GM21528 (cell line): ENCODE measurements around the gene SNX6.
"Not testable (repeated sequence)": the region's sequence is repeated elsewhere in the genome, so short reads cannot be mapped to it uniquely, and the experiment has no call there.

Source experiments
- ATAC-seq: cut with Tn5 transposase; IDR thresholded peaks from one replicate; pipeline ENCODE4 v1.9.1; 2021; ENCODE audit warnings: mild to moderate bottlenecking, moderate library complexity; ENCODE audit not compliant: unreplicated experiment, low FRiP score

Gene SNX6

DNA sequence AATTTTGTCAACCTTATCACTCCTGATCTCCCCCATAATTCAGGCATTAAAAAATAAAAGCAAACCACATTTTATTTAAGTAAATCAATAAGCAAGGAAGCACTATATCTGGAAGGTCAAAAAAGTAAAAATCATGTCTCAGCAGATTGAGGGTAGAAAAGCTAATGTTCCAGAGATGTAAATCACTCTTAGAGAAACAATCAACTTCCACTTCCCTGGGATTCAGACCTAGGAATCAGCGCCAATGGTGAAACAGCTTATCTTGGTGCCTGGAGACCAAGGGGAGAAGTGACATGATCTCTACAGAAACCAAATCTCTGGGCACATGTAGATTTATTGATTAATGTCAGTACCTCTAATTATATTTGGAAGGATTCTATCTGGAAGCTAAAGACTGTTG is 10.9 kb upstream of the SNX6 start:
- no peak for ATAC-seq

DNA sequence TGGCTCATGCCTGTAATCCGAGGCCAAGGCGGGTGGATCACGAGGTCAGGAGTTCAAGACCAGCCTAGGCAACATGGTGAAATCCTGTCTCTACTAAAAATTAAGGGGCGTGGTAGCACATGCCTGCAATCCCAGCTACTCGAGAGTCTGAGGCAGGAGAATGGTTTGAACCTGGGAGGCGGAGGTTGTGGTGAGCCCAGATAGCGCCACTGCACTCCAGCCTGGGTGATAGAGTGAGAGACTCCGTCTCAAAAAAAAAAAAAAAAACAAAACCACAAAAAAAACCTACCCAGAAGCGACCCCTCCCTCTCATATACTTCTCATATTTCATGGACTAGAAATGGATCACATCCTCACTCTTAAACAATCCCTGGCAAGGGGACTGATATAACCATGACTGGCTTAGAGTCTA is 4.4 kb upstream of the SNX6 start:
- ATAC-seq = not testable (repeated sequence)

DNA sequence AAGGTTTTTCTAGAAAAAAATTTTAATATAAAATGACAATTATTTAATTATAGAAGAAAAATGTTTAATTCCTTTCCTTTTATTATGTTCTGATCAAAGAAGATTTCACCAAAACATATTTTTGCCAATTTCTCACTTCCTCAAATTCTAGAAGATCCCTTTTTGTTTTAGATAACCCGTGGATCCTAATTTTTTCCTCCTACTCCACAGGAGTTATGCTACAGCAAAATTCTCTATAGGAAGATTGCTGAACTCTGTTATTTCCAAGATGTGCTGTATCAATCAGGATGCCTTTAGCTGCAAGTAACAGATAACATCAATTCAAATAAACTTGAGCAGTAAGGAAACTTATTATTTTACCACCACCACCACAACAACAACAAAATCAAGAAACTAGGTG is 3.8 kb upstream of the SNX6 start:
- ATAC-seq = no peak

DNA sequence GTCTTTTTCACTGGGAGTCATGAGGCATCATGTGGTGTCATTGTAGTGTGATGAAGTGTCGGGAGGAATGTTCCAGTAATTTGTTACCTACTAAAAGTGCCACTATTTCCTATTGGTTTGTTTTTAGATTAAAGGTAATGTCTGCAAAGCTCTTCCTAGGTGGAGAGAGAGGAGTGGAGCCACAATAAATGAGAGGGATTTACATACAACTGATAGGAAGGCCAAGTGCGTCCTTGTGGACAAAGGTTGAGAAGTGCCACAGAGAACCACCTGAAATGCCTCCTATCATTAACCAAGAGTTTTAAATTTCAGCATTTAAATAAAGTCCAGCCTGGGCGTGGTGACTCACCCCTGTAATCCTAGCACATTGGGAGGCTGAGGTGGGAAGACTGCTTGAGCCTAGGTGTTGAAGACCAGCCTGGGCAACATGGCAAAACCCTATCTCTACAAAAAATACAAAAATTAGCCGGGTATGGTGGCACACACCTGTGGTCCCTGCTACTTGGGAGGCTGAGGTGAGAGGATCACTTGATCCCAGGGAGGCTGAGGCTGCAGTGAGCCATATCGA is 2.5 kb upstream of the SNX6 start:
- ATAC-seq = no peak

DNA sequence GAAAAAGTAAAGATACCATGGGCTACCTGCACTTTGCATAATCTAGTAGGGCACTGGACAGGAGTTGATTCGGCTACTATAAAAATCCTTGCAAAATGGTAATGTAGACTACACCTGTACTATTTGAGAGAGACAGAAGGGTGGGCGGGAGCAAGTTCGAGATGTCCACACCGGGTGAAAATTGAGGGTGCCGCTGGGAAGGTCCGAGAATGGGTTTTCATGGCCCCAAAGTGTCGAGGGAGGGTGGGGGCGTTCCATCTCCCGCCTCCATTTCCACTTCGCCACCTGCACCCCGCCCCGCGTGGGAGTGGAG is 648 bp downstream of the SNX6 start:
- ATAC-seq = no peak

DNA sequence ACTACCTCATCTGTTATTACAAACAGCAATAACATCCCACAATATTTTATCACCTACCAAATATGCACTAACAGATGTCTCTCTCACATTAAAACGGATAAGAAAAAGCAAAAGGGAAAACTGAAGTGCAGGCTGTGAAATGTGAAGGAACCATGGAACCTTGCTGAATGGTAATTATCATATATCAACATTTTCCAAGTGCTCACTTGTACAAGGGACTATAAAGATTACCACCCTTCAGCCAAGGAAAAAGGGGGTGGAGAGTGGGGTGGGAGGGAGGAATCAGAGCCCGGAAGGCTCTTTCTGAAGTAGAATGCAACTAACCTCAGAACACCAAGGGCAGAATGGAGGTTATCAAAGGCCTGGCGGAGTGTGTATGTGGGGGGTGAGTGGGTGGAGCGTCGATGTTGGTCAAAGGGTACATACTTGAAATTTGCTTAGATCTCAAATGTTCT is 1.2 kb downstream of the SNX6 start:
- no peak for ATAC-seq

DNA sequence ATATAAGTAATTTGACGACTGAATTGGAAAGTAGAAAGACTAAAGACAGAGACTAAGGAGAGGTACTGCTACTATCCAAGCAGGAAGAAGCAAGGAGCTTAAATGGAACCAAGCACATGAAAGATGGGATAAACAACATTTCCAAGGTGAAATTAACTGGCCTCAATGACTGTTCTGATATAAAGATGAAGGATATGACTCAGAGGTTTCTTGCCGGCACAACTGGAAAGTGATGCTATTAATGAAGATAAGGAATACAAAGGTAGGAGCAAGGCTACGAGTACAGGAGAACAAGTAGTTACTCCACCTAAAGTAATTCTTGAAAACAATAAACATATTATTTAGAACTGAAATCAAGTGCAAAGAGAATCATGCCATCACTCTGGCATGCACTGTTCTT is 6.4 kb downstream of the SNX6 start:
- no peak for ATAC-seq

DNA sequence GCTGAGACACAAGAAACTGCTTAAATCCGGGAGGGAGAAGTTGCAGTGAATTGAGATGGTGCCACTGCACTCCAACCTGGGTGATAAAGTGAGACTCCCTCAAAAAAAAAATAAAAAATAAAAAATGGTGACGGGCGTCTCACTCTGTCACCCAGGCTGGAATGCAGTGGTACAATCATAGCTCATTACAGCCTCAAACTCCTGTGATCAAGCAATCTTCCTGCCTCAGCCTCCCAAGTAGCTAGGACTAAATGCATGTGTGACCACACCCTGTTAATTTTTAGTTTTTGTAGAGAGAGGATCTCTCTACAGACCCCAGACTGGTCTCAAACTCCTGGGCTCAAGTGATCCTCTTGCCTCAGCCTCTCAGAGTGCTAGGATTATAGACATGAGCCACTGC is 9.1 kb downstream of the SNX6 start:
- ATAC-seq = no peak

DNA sequence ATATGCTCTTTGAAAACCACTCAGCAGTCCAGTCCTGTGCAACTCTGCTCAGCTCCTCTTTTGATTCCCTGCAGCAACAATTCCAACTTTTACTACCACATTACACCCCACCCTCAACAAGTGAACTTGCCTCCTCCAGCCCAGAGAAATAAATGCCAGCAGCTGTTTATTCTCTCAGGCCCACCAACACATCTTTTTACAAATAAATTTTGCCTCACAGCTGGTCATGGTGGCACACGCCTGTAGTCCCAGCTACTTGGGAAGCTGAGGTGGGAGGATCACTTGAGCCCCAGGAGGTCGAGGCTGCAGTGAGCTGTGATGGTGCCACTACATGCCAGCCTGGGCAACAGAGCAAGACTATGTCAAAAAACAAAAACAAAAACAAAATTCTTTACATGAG is 9.8 kb downstream of the SNX6 start:
- ATAC-seq = no peak

DNA sequence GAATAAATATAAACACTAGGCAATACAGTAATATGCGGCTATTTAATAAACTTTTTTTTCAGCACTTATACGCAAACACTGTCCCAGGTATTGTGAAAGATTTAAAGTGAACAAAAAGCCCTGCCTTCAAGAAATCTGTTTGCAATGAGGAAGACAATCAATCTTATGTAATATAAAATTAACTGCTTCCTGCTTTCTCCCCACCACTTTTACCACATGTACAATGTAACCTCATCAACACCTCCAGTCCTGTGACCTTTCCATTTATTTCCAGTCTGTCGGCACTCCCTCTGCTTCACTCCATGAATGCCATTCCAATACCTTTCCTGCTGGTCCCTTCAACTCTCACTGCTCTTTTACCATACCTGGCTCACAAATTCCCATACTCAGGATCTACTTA is 10.5 kb downstream of the SNX6 start:
- no peak for ATAC-seq

DNA sequence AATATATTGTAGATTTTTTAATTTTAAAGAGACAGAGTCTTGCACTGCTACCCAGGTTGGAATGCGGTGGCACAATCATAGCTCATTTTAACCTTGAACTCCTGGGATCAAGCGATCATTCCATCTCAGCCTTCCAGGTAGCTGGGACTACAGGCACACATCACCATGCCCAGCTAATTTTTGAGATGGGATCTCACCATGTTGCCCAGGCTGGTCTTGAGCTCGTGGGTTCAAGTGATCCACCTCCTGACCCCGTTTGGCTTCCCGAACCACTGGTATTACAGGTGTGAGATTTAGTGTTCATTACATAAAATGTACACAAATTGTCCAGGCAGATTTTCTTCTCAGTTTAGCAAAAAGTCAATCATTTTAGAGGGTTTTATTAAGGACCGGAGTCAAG is 13.6 kb downstream of the SNX6 start:
- no peak for ATAC-seq

DNA sequence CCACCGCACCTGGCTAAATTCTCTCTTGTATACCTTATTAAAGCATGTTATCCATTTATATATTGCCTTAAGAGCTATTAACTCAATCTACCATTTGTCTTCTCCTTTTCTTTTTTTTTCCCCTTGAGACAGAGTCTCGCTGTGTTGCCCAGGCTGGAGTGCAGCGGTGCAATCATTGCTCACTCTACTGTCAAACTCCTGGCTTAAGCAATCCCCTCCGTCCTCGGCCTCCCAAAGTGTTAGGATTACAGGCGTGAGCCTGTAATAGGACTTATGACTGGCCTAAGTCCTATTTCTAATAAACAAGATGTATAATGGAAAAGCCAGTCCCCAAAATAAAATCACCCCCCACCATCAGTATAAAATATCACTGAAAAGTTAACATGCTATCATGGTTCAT is 14.4 kb downstream of the SNX6 start:
- ATAC-seq = no peak

DNA sequence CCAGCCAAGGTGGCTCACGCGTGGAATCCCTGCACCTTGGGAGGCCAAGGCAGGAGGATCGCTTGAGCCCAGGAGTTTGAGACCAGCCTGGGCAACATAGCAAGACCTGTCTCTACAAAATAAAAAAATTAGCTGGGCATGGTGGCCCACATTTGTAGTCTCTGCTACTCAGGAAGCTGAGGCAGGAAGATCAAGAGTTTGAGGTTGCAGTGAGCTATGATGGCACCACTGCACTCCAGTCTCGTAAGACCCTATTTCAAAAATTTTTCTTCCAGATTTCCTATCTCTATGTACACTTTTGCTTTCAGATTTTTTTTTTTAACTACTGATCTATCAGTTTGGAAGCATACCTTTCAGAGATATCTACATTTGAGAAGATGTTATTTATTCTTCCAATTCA is 15.3 kb downstream of the SNX6 start:
- no peak for ATAC-seq

DNA sequence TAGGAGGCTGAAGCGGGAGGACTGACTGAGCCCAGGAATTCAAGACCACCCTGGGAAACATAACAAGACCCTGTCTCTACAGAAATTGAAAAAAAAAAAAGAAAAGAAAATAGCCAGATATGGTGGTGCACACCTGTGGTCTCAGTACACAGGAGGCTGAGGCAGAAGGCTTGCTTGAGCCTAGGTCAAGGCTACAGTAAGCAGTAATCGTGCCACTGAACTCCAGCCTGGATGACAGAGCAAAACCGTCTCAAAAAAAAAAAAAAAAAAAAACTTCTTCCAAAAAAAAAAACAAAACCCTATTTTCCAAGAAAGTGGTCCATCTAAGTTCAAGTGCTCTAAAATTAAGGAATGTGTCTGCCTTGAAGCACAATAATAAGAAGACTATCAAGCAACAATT is 19.8 kb downstream of the SNX6 start:
- ATAC-seq = no peak

DNA sequence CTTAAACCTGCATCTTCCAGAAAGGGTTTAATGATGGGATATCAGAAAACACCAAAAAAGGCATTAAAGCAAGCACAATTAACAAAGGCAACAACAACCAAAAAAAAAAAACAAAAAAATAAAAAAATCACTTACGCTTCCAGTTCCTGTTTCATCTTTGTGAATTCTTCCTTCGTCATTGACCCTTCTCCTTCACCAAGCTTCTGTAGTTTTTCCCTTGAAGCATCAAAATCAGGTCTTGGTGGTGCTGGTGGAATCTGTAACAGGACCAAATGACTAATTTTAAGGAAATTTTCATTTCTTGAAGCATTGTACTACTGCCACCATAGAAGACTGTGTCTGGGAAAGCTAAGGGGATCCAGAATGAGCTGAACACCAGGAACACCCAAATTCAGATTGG is 24.5 kb downstream of the SNX6 start:
- no peak for ATAC-seq

DNA sequence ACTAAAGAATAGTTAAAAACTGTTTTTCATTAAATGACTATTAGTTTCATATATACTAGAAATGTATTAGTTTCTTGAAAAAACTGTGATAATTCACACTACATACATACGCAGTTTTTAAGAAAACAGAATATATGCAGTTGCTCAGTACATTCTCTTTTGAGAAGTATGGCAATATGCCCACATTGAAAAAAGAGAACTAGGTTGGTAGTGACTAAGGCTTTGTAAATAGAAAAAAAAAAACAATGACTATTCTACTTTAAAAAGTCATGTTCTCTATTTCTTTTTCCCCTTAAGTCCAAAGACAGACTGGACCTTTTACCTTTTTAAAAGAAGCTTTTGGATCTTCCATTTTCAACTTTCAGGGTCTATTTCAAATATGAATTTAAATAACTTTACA is 25.0 kb downstream of the SNX6 start:
- ATAC-seq = no peak

DNA sequence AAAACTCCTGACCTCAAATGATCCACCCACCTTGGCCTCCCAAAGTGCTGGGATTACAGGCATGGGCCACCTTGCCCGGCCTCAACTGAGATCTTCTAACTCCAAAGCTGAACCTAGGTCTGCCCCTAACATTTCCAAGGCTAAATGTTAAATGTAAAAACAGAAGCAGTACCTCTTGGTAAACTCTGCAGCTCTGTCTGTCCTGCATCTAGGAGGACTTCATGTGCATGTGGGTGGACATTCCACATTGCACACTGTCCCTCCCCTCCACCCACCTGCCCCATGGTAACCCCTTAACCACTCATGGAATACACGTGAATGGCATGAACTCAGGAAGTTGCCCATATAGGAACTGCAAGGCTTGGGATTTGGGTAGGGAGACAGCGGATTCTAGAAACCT is 33.1 kb downstream of the SNX6 start:
- ATAC-seq = no peak

DNA sequence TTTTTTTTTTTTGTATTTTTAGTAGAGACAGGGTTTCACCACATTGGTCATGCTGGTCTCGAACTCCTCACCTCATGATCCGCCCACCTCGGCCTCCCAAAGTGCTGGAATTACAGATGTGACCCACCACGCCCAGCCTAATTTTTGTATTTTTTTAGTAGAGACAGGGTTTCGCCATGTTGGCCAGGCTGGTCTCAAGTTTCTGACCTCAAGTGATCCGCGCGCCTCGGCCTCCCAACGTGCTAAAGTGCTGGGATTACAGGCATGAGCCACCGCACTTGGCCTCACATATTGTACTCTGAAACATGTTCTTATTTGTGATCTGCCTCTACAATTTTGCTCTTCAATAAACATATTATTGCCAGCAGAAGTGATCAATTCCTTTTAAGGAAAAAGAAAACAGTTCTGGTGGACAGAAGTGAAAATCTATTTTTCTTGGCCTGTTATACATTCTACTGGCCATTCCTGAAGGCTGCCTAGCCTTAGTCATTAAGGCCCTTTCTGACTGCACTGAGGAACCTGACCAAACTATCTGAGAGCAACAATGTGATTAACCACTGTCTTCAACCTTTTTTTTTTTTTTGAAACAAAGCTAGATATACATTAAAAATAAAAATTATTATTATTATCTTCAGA is 36.1 kb downstream of the SNX6 start:
- ATAC-seq = no peak

DNA sequence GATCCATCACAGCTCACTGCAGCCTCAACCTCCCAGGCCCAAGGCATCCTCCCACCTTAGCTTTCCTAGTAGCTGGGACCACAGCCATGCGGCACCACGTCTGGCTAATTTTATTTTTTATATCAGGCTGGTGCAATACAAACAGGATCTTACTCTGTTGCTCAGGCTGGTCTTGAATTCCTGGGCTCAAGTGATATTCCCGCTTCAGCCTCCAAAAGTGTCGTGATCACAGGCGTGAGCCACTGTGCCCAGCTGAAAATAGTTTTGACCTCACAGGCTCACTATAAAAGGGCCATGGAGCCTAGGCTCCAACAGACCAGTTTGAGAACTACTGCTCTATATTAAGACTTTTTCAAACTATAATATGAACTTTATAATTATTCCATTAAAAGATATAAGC is 37.3 kb downstream of the SNX6 start:
- ATAC-seq = no peak

DNA sequence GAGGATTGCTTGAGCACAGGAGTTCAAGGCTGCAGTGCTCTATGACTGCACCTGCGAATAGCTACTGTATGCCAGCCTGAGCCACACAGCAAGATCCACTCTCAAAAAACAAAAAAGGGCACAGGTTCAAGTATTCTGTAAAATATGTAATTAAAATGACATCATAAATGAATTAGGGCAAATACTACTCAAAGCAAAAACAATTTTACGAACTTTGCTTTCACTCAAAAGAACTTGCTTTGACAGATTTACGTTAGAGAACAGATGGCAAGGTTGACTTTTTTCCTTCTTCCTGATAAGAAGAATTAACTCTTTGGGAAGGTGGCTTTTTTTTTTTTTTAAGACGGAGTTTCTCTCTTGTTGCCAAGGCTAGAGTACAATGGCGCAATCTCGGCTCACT is 46.4 kb downstream of the SNX6 start:
- no peak for ATAC-seq

DNA sequence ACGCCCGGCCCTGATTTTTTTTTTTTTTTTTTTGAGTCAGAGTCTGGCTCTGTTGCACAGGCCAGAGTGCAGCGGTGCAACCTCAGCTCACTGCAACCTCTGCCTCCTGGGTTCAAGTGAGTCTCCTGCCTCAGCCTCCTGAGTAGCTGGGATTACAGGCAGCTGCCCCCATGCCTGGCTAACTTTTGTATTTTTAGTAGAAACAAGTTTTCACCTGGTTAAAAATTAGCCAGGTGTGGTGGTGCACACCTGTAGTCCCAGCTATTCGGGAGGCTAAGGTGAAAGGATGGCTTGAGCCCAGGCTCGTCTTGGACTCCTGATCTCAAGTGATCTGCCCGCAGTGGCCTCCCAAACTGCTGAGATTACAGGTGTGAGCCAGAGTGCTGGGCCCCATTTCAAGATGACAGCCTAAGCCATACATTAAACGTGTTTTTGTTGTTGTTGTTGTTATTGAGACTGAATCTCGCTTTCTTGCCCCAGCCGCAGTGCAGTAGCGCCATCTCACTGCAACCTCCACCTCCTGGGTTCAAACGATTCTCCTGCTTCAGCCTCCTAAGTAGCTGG is 47.7 kb downstream of the SNX6 start:
- no peak for ATAC-seq

DNA sequence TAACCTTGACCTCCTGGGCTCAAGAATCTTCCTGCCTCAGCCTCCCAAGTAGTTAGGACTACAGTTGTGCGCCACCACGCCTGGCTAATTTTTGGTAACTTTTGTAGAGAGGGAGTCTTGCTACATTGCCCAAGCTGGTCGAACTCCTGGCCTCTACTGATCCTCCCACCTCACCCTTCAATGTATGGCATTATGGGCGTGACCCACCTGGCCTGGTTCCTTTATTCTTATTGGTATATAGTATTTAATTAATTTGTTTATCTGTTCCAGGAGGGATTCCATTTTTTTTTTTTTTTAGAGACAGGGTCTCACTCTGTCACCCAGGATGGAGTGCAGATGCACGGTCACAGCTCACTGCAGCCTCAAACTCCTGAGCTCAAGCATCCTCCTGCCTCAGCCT is 49.6 kb downstream of the SNX6 start:
- ATAC-seq = no peak

DNA sequence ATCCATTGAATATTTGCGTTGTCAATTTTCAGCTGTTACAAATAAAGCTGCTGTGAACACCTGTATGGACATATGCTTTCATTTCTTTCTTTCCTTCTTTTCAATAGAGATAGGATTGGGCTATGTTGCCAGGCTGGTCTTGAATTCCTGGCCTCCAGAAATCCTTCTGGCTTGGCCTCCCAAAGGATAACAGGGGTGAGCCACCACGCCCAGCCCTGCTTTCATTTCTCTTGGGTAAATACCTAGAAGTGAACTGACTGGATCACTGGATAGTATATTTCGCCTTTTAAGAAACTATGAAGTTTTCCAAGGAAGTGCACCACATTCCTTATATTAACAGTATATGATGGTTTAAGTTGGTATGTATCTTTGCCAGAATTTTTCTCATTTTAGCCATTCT is 58.2 kb downstream of the SNX6 start:
- ATAC-seq = no peak
